Fibroblast of lung (primary cell): ENCODE results near the gene SNX2. TPM values are rescaled to one million over a fixed set of nuclear protein-coding genes. Genes with fewer than 3 reads are reported as not detected.

Experiments used
- DNase-seq, 2 donors: peaks; one replicate each; pipeline versions ENCODE4 v3.0.0 to v3.0.0-alpha.2; 2010; ENCODE audit warnings: low read depth in 2 of 2
- H2AFZ ChIP-seq: 2 replicates; pipeline ENCODE4 v1.5.1; 2012; ENCODE audit warnings: low read length, control low read depth, inconsistent platforms
- H3K27ac ChIP-seq: 2 replicates; pipeline ENCODE4 v1.5.1; 2011; ENCODE audit warnings: low read length, control low read depth; ENCODE audit not compliant: insufficient read depth
- H3K27me3 ChIP-seq: 2 replicates; pipeline ENCODE4 v1.5.1; 2011; ENCODE audit warnings: mild to moderate bottlenecking, low read length; ENCODE audit not compliant: control insufficient read depth, insufficient read depth
- H3K36me3 ChIP-seq: 2 replicates; pipeline ENCODE4 v1.5.1; 2011; ENCODE audit warnings: low read length; ENCODE audit not compliant: control insufficient read depth, insufficient read depth
- H3K4me1 ChIP-seq: 2 replicates; pipeline ENCODE4 v1.5.1; 2011; ENCODE audit warnings: low read length; ENCODE audit not compliant: control insufficient read depth, insufficient read depth; ENCODE audit errors: extremely low read depth
- H3K4me2 ChIP-seq: 2 replicates; pipeline ENCODE4 v1.5.1; 2011; ENCODE audit warnings: low read length, control low read depth; ENCODE audit not compliant: insufficient read depth; ENCODE audit errors: extremely low read depth
- H3K4me3 ChIP-seq, 4 experiments: fragments of 200-600 bp in 1 of 4; sonication (generic) in 1 of 4; replicated peaks in 1 of 4; 2 replicates each; pipeline ENCODE4 v1.5.1; 2011 to 2016; ENCODE audit warnings: low read length in 4 of 4, low read depth in 3 of 4, mild to moderate bottlenecking in 3 of 4, control low read depth in 2 of 4, inconsistent platforms in 1 of 4, mixed read lengths in 1 of 4; ENCODE audit not compliant: insufficient read depth in 1 of 4; ENCODE audit errors: control extremely low read depth in 1 of 4
- H3K79me2 ChIP-seq: 2 replicates; pipeline ENCODE4 v1.5.1; 2012; ENCODE audit warnings: mild to moderate bottlenecking, low read length, inconsistent platforms; ENCODE audit not compliant: control insufficient read depth, insufficient read depth
- H3K9ac ChIP-seq: 2 replicates; pipeline ENCODE4 v1.5.1; 2011; ENCODE audit warnings: mild to moderate bottlenecking, low read length, control low read depth; ENCODE audit not compliant: insufficient read depth
- H3K9me3 ChIP-seq: 2 replicates; pipeline ENCODE4 v1.5.1; 2012; ENCODE audit warnings: low read depth, low read length; ENCODE audit not compliant: control insufficient read depth, insufficient read depth
- H4K20me1 ChIP-seq: 2 replicates; pipeline ENCODE4 v1.5.1; 2011; ENCODE audit warnings: low read length; ENCODE audit not compliant: control insufficient read depth, insufficient read depth; ENCODE audit errors: extremely low read depth
- EZH2 ChIP-seq: IDR thresholded peaks from 2 replicates; pipeline ENCODE4 v1.5.1; 2012; ENCODE audit warnings: low read length, control low read depth, mild to moderate bottlenecking; ENCODE audit errors: missing control alignments
- polyA plus RNA-seq, 2 donors: library from polyadenylated mRNA; depleted of rRNA in 1 of 2; stranded (reverse) in 1 of 2; unstranded in 1 of 2; fragments of >200 nt; gene quantifications; 2 replicates each; pipeline ENCODE4 v1.2.1, GENCODE V29; 2011 to 2012; ENCODE audit warnings: missing spikeins in 1 of 2
- total RNA-seq: library from RNA; depleted of rRNA; stranded (reverse); fragments of >200 nt; gene quantifications from 2 replicates; pipeline ENCODE4 v1.2.1, GENCODE V29; 2014
- TF ChIP-seq, protein P1 (sequence below), 2 donors: IDR thresholded peaks in 1 of 2; conservative IDR thresholded peaks in 1 of 2; 1 replicate in 1 of 2; 2 replicates in 1 of 2; pipeline ENCODE4 v1.5.1; 2011 to 2012; ENCODE audit warnings: low read length in 2 of 2, control low read depth in 1 of 2, inconsistent platforms in 1 of 2, low read depth in 1 of 2, mild to moderate bottlenecking in 1 of 2

The SNX2 gene
- total and polyA plus RNA-seq, 2 donors (not counting 1 experiment from before 2014, with no cell fraction given): 73.5 to 123 TPM

DNA sequence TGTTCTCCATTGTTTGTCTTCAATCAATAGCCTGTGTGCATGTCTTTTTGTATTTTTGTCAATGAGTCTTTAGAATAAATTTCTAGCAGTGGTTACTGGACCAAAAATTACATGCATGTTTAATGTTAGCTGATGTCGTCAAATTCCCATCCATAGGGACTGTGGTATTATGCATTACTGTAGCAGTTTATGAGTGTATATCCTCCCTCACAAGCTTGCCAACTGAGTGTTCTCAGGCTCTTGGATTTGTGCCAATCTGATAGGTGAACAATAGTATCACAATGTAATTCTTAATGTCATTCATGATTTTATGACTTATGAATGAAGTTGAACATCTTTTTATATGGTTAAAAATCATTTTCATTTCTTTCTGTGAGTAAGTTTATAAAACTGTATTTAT is 83.6 kb downstream of the SNX2 start:
- Histone ChIP-seq H3K36me3 (no peaks in the 10 kb centered on the region), H3K27me3 (no peaks in the 10 kb centered on the region), H3K27ac (no peak overlapping the region), H3K4me2 (no peak overlapping the region), H4K20me1 (no peaks in the 10 kb centered on the region), H3K4me3 (no peak overlapping the region), H2AFZ (no peak overlapping the region), H3K9ac (no peak overlapping the region), H3K4me1 (no peaks in the 10 kb centered on the region), H3K79me2 (no peaks in the 10 kb centered on the region), H3K9me3 (no peaks in the 10 kb centered on the region)
- peak in 1 of 2 donors; percentile 39 for DNase-seq
- no peak for TF ChIP-seq EZH2
- TF ChIP-seq, protein P1, sequence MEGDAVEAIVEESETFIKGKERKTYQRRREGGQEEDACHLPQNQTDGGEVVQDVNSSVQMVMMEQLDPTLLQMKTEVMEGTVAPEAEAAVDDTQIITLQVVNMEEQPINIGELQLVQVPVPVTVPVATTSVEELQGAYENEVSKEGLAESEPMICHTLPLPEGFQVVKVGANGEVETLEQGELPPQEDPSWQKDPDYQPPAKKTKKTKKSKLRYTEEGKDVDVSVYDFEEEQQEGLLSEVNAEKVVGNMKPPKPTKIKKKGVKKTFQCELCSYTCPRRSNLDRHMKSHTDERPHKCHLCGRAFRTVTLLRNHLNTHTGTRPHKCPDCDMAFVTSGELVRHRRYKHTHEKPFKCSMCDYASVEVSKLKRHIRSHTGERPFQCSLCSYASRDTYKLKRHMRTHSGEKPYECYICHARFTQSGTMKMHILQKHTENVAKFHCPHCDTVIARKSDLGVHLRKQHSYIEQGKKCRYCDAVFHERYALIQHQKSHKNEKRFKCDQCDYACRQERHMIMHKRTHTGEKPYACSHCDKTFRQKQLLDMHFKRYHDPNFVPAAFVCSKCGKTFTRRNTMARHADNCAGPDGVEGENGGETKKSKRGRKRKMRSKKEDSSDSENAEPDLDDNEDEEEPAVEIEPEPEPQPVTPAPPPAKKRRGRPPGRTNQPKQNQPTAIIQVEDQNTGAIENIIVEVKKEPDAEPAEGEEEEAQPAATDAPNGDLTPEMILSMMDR (conservative IDR thresholded peaks at IDR 0.05 in 1 of 2, IDR thresholded peaks at IDR 0.05 in 1 of 2; ENCODE audit: low read depth in 1 of 2, low read length in 2 of 2): no peak

DNA sequence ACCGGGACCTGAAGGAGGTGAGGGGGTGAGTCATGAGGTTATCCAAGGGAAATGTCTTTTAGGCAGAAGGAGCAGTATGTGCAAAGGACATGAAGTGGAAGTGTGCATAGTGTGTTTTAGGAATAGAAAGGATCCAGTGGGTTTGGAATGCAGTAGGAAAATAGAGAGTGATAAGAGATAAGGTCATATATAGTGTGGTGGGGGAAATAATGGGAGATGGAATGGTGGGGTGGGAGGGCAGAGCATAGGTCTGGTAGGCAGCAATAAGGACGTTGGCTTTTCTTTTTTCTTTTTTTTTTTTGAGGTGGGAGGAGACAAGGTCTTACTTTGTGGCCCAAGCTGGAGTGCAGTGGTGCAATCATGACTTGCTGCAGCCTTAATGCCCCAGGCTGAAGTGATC is 88.4 kb downstream of the SNX2 start:
- Histone ChIP-seq H3K9me3 (no peaks in the 10 kb centered on the region), H3K36me3 (no peaks in the 10 kb centered on the region), H2AFZ (no peak overlapping the region), H3K27ac (no peak overlapping the region), H3K27me3 (no peaks in the 10 kb centered on the region), H4K20me1 (no peaks in the 10 kb centered on the region), H3K4me3 (no peak overlapping the region), H3K9ac (no peak overlapping the region), H3K4me1 (no peaks in the 10 kb centered on the region), H3K4me2 (no peak overlapping the region), H3K79me2 (no peaks in the 10 kb centered on the region)
- DNase-seq: no peak
- TF ChIP-seq EZH2: no peak
- TF ChIP-seq, protein P1 (conservative IDR thresholded peaks at IDR 0.05 in 1 of 2, IDR thresholded peaks at IDR 0.05 in 1 of 2; ENCODE audit: low read depth in 1 of 2, low read length in 2 of 2): no peak

DNA sequence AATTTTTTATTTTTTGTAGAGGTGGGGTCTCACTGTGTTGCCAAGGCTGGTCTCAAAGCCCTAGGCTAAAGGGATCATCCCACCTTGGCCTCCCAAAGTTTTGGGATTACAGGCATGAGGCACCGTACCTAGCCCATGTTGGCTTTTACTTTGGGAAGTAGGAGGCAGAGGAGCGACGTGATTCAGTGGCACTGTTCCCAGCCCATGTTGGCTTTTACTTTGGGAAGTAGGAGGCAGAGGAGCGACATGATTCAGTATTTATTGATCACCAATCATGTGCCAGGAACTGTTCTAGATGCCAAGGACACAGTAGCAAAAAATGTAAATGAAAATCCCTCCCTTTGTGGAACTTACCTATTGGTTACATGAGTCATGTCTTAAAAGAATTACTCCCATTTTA is 88.8 kb downstream of the SNX2 start:
- H3K4me2 ChIP-seq: no peak overlapping the region
- no peak for DNase-seq
- H3K4me3 ChIP-seq: no peak overlapping the region
- no peaks in the 10 kb centered on the region for H4K20me1 ChIP-seq
- no peaks in the 10 kb centered on the region for H3K27me3 ChIP-seq
- H3K27ac ChIP-seq: no peak overlapping the region
- H3K79me2 ChIP-seq: no peaks in the 10 kb centered on the region
- no peaks in the 10 kb centered on the region for H3K9me3 ChIP-seq
- no peak overlapping the region for H3K9ac ChIP-seq
- H3K4me1 ChIP-seq: no peaks in the 10 kb centered on the region
- no peaks in the 10 kb centered on the region for H3K36me3 ChIP-seq
- no peak overlapping the region for H2AFZ ChIP-seq
- TF ChIP-seq, protein P1 (conservative IDR thresholded peaks at IDR 0.05 in 1 of 2, IDR thresholded peaks at IDR 0.05 in 1 of 2; ENCODE audit: low read depth in 1 of 2, low read length in 2 of 2): no peak
- no peak for TF ChIP-seq EZH2
